ENCODE measurements around the gene HSPB2. TPM values are rescaled to one million over a fixed set of nuclear protein-coding genes. Genes with fewer than 3 reads are reported as not detected.

HSPB2 gene
- total RNA-seq, 1 donor from 2014 or later, result not detected

- H3K36me3 Mint-ChIP-seq (ENCODE audit: insufficient read depth), result peaks cover 4% of the 10 kb centered on the region
- H3K4me3 Mint-ChIP-seq (ENCODE audit: low read depth), result no peak overlapping the region
- TF ChIP-seq CTCF (IDR thresholded peaks at IDR 0.05; ENCODE audit: unreplicated experiment), result no peak
- no peaks in the 10 kb centered on the region for H3K9me3 Mint-ChIP-seq (ENCODE audit: low read depth)
- no peak for DNase-seq (ENCODE audit: low spot score, unreplicated experiment)
- H3K4me1 Mint-ChIP-seq (ENCODE audit: low read depth), result no peaks in the 10 kb centered on the region
- H3K27me3 Mint-ChIP-seq, result no peaks in the 10 kb centered on the region
- H3K27ac Mint-ChIP-seq, result no peak overlapping the region
Observed at GRCh38 chr11:111951565-111951964, 39.0 kb downstream of the HSPB2 start.

- Mint-ChIP-seq H3K9me3 (ENCODE audit: low read depth) (no peaks in the 10 kb centered on the region), H3K27me3 (no peaks in the 10 kb centered on the region), H3K36me3 (ENCODE audit: insufficient read depth) (peaks cover 5% of the 10 kb centered on the region), H3K27ac (no peak overlapping the region), H3K4me3 (ENCODE audit: low read depth) (no peak overlapping the region), H3K4me1 (ENCODE audit: low read depth) (no peaks in the 10 kb centered on the region)
- no peak for TF ChIP-seq CTCF (IDR thresholded peaks at IDR 0.05; ENCODE audit: unreplicated experiment)
- DNase-seq (ENCODE audit: low spot score, unreplicated experiment), result no peak
Observed at GRCh38 chr11:111954154-111954553, 41.6 kb downstream of the HSPB2 start.

GRCh38 chr11:111957663-111958444 is 45.3 kb downstream of the HSPB2 start:
- Mint-ChIP-seq H3K4me1 (ENCODE audit: low read depth) (peaks cover 13% of the 10 kb centered on the region), H3K27me3 (no peaks in the 10 kb centered on the region), H3K36me3 (ENCODE audit: insufficient read depth) (peaks cover 3% of the 10 kb centered on the region), H3K27ac (no peak overlapping the region), H3K9me3 (ENCODE audit: low read depth) (no peaks in the 10 kb centered on the region), H3K4me3 (ENCODE audit: low read depth) (no peak overlapping the region)
- no peak for DNase-seq (ENCODE audit: low spot score, unreplicated experiment)
- TF ChIP-seq CTCF (IDR thresholded peaks at IDR 0.05; ENCODE audit: unreplicated experiment), result no peak

- Mint-ChIP-seq H3K27me3 (no peaks in the 10 kb centered on the region), H3K36me3 (ENCODE audit: insufficient read depth) (peaks cover 6% of the 10 kb centered on the region), H3K4me3 (ENCODE audit: low read depth) (no peak overlapping the region), H3K27ac (peak overlapping the region; percentile 33), H3K4me1 (ENCODE audit: low read depth) (peaks cover 13% of the 10 kb centered on the region), H3K9me3 (ENCODE audit: low read depth) (no peaks in the 10 kb centered on the region)
- TF ChIP-seq CTCF (IDR thresholded peaks at IDR 0.05; ENCODE audit: unreplicated experiment), result no peak
- DNase-seq (ENCODE audit: low spot score, unreplicated experiment), result no peak
Observed at GRCh38 chr11:111960916-111961315, 48.4 kb downstream of the HSPB2 start.

GRCh38 chr11:111961389-111962300 is 49.1 kb downstream of the HSPB2 start:
- no peak for TF ChIP-seq CTCF (IDR thresholded peaks at IDR 0.05; ENCODE audit: unreplicated experiment)
- Mint-ChIP-seq H3K27me3 (no peaks in the 10 kb centered on the region), H3K4me1 (ENCODE audit: low read depth) (peaks cover 13% of the 10 kb centered on the region), H3K36me3 (ENCODE audit: insufficient read depth) (peaks cover 6% of the 10 kb centered on the region), H3K27ac (no peak overlapping the region), H3K4me3 (ENCODE audit: low read depth) (no peak overlapping the region), H3K9me3 (ENCODE audit: low read depth) (no peaks in the 10 kb centered on the region)
- DNase-seq (ENCODE audit: low spot score, unreplicated experiment), result no peak
